Peyer's patch (tissue), 4 donors: Measurements from ENCODE around the gene KCNAB3.
A peak's percentile ranks its signal among the peaks of the same experiment; 100 is the strongest.

Experiments used
- POLR2A ChIP-seq, 2 donors: fragments of 450-650 bp; IDR thresholded peaks; one replicate each; pipeline ENCODE4 v1.5.1; 2017; ENCODE audit warnings: antibody characterized with exemption in 2 of 2, mild to moderate bottlenecking in 2 of 2, moderate library complexity in 2 of 2
- TF ChIP-seq, protein P1 (sequence below), 6 experiments: fragments of 450-650 bp in 4 of 6; fragments of 200-600 bp in 2 of 6; sonication (generic) in 1 of 6; IDR thresholded peaks; one replicate each; pipeline ENCODE4 v1.5.1; 2017 to 2019; ENCODE audit warnings: antibody characterized with exemption in 6 of 6, mild to moderate bottlenecking in 3 of 6, moderate library complexity in 1 of 6

DNA sequence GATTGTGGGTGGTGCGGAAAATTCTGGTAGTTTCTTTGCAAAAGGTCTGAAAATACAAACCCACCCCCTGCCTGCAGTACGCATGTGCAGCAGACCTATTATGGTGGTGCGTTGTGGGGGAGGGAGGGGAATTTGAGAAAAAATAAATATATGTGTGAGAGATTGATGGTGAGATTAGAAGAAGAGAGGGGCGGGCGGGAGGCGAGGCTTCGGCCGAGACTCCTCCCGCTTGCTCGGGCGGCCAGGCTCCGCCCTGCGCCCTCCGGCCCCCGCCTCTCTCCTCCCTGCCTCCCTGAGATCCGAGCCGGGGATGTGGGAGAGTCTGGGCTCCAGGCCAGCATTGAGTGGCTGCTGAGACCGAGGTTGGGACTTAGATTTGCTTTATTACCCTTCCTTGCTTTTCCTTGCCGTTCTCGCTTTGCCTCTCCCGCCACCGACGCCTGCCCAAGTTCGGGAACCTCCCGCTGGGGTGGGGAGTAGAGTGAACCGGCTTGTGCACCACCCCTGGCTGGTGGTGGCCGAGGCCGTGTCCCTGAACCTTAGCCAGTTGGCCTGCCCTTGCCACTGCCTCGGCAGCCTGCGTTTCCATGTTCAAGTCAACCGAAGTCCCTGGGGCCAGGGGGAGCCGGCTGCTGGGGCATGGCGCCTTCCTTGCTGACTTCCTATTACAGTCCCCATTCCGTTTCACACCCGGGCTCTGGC, 42.0 kb downstream of the KCNAB3 start:
- TF ChIP-seq, protein P1, sequence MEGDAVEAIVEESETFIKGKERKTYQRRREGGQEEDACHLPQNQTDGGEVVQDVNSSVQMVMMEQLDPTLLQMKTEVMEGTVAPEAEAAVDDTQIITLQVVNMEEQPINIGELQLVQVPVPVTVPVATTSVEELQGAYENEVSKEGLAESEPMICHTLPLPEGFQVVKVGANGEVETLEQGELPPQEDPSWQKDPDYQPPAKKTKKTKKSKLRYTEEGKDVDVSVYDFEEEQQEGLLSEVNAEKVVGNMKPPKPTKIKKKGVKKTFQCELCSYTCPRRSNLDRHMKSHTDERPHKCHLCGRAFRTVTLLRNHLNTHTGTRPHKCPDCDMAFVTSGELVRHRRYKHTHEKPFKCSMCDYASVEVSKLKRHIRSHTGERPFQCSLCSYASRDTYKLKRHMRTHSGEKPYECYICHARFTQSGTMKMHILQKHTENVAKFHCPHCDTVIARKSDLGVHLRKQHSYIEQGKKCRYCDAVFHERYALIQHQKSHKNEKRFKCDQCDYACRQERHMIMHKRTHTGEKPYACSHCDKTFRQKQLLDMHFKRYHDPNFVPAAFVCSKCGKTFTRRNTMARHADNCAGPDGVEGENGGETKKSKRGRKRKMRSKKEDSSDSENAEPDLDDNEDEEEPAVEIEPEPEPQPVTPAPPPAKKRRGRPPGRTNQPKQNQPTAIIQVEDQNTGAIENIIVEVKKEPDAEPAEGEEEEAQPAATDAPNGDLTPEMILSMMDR (IDR thresholded peaks at IDR 0.05): peak in 1 of 6 experiments; percentile 32
- TF ChIP-seq POLR2A (IDR thresholded peaks at IDR 0.05): peak; percentile 16 to 52
